GM19043 (cell line): ENCODE measurements around the gene DCAF4.

Source experiments
- ATAC-seq: cut with Tn5 transposase; IDR thresholded peaks from one replicate; pipeline ENCODE4 v1.9.1; 2021; ENCODE audit warnings: low read depth; ENCODE audit not compliant: unreplicated experiment

Gene DCAF4, protein sequence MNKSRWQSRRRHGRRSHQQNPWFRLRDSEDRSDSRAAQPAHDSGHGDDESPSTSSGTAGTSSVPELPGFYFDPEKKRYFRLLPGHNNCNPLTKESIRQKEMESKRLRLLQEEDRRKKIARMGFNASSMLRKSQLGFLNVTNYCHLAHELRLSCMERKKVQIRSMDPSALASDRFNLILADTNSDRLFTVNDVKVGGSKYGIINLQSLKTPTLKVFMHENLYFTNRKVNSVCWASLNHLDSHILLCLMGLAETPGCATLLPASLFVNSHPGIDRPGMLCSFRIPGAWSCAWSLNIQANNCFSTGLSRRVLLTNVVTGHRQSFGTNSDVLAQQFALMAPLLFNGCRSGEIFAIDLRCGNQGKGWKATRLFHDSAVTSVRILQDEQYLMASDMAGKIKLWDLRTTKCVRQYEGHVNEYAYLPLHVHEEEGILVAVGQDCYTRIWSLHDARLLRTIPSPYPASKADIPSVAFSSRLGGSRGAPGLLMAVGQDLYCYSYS

DNA sequence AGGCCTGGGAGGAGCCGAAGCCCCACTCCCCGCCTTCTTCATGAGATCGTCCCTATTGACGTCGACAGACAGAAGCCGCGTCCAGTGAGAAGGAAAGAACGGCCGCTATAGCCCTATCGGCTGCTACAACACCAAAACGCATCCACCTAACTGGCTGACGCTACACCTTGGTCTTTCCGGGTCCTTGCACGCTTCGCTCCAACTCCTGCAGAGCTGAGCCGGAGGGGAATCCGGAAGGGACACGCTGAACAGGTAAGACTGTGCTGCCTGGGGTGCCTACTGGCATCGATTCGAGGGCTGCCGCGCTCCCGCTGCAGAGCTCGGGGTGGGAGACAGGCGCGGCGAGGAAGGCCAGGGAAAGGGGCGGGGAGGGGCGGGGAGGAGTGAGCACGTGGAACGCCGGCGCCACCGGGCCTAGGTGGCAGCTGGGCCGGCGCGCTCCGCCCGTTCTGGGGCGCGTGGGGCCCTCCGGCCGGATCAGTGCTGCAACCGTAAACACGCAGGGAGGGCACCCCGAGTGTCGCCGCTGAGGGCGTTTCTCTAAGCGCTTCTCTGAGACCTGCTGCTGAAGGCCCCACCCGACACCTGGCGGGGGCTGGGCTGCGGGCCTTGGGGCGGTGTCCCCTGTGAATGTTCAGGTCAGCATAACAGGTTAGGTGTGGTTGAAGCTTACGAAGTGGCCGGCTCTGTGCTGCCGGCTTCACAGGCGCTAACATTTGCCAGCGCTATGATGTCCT lies at the start of gene DCAF4:
DCAF4 (plus strand) TSS at position 173 of the 737 bp plus-strand sequence. CDS start 11,515 bp downstream, outside the sequence.
- ATAC-seq, result peak; percentile 98

DNA sequence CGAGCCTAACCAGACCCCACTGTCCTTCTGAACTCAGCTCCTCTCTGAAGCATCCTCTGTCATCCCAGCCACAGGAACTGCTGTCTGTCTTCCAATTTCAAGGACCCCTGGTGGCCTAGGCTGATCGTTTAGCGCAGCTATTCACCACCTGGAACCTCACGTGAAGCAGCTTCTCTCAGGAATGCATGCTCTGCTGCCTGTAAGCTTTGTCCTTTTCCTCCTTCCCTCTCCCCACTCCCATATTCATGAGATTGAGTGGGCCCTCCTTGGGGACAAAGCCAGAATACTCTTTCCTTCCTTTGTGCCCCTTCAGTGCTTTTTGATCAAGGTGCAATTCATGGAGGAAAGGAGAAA lies 49.6 kb upstream of the DCAF4 start:
- ATAC-seq, result no peak

DNA sequence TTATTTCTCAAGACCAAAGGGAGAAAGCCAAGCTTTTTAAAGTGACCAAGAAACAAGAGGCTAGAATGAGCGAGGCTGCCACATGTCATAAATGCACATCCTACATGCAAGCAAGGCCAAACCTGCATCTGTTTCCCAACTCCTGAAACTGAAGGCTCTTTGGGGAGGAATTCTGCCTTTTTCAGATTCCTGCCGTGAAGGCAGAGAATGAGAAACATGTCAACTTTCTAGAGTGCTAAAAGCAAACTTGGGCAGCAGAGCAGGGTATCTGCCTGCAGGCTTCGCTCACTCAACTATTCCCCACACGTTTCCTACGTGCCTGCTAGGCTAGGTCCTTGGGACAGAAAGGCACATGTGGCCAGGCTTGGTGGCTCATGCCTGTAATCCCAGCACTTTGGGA lies 47.5 kb upstream of the DCAF4 start:
- no peak for ATAC-seq

DNA sequence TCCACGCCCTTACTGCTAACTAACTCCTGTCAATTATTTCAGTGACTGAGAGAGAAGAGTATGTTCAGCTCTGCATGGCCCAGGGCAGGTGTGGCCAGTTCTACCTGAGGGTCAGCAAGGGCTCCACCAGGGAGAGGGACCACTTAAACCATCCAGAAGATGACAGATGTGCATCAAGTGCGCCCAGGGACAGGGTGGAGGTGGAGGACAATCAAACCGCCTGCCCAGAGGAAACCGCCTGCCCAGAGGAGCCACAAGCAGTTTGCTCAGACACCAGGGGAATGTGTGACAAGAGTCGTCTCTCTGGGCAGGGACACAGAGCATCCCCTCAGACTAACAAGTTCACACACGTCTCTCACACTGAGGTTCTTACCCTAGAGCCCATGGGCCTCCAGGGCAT lies 46.8 kb upstream of the DCAF4 start:
- ATAC-seq, result no peak

DNA sequence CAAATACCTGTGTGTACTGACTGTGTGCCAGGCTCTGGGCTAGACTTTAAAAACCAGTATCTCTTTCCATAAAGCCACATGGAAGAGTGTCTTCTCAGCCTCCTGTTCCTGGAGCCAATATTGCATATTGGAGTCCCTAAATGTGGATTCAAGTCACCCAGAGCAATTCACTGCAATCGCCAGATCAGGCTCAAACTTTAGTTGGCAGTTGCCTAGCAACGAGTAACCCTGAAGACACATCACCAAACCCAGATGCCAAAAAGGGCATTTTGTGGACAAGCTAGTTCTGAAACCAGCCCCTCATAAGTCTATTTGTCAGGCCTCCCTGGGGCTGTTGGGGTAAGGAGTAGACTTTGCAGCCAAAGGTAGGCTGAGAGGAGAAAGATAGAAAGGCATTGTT lies 46.1 kb upstream of the DCAF4 start:
- no peak for ATAC-seq

DNA sequence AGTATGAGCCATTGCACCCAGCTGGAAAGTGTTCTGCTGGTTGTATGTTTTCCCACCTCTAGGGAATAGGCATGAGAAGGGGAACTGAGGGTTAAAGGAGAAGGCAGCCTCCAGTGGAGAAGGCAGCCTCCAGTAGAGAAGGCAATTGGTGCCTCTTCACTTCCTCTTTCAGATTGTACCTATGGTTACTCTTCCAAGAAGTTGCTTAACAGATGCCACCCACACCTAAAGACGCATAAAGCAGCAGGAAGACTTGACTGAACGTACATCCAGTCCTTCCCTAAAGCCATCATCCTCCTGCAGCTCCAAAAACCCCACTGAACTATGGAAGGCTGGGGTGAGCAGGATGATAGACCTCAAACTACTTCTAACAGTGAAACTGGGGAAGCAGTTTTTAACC lies 45.4 kb upstream of the DCAF4 start:
- ATAC-seq, result no peak

DNA sequence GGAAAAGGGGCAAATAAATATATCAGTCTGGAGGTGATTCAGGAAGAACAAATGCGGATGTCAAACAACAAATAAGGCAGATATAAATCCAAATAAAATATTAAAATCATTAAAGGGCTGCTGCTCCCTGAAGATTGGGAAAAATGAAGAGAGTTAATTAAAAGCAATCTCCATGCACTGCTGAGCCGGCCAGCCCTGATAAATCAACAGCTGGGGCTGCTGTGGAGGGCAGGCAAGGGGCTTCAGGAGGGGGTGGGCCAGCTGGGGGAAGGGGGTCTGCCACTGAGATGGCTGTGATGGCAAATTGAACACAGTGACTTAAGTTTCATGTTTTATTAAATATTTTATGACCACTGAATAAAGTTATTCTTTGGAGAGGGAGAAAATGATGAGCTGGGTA lies 44.7 kb upstream of the DCAF4 start:
- no peak for ATAC-seq

DNA sequence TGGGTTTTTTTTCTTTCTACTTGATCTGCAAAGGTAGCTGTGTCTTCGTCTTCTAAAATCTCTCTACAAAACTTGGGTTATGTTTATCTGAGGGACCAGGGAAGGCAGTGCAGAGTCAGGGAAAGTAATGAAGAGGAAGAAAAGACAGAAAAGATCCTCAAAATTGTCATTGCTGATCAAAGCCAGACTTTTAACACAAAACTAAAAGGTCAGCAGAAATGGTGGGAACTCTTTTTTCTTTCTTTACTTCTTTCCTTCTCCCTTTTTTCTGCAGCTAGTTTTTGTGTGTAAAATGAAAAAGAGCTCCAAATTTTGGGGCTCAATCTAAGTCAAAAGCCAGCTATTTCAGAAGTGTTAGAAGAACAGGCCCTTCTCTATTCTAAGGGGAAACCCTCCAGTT lies 44.2 kb upstream of the DCAF4 start:
- ATAC-seq, result no peak

DNA sequence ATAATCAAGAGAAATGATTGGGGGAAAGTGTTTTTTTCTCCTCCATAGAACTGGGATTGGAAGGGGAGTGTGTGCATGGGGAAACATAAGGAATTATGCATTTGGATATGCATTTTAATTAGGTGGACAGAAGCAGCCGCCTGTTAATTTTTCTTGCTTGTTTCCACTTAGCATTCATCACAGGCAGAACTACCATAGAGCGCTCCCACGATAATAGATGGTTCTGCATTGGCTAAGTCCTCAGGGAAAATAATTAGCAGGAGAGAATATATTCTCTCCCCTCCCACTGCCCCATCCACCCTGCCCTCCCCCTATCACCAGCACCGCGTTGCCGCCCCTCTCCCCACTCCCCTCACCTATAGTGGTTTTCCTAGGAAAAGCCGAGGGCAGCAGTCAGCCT lies 43.8 kb upstream of the DCAF4 start:
- no peak for ATAC-seq

DNA sequence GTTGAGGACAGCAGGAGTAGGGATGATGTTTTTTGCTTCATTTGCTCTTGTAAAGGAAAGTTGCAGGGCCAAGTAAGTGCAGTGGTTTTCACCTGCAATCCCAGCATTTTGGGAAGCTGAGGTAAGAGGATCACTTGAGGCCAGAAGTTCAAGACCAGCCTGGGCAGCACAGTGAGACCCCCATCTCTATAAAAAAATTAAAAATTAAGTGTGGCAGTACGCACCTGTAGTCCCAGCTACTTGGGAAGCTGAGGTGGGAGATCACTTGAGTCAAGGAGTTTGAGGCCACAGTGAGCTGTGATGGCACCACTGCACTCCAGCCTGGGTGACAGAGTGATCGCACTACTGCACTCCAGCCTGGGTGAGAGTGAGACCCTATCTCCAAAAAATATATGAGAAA lies 43.2 kb upstream of the DCAF4 start:
- no peak for ATAC-seq

DNA sequence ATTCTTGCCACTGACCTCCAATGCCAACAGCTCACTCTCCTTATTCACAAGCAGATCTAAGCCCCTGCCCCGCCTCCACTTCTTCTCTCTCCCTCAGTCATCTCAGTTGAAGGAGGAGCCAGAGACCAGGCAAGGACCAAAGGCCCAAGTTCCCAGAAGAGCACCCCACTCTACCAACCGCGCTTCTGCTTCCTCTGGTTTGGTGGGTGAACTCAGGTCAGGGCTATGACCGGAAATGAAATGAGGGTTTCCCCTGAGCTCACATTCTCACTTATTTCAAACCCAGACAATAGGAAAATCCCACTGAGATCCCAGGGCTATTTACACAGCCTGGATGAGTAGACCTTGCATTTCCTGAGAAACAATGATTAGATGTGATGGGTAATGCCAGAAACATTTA lies 42.3 kb upstream of the DCAF4 start:
- no peak for ATAC-seq

DNA sequence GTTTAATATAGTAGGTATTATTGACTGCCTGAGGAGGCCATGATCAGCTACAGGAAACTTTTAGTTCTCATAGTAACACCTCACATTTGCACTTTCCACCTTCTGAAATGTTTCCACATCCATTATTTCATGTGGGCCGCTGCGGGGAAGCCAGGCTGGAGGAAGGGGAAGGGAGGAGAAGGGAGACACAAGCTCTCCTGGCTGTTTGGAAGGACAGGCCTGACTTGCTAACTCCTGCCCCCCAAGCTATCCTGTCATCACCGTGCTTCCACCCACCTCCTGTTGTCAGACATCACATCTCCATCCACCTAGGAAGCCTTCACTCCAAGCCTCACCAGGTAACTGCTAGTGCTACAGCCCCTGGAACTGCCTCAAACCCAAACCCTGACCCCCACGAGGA lies 41.9 kb upstream of the DCAF4 start:
- ATAC-seq, result no peak

DNA sequence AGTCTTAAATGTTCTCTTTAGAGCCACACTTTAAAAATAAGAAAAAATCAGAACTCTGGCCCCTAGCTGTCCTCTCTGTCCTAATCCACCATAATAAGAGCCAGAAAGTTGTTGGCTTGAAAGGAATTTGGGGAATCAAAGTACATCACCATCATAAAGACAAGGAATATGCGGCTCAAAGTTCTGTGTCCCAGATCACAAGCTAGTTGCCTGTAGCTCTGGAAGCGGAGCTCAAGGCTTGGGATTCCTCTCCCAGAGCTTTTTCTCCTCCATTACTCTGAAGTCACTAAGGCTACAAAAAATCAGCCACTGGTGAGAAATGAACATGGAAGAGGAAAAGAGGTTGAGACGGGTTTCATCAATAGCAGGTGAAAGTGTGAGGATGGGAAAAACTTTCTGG lies 38.8 kb upstream of the DCAF4 start:
- no peak for ATAC-seq

DNA sequence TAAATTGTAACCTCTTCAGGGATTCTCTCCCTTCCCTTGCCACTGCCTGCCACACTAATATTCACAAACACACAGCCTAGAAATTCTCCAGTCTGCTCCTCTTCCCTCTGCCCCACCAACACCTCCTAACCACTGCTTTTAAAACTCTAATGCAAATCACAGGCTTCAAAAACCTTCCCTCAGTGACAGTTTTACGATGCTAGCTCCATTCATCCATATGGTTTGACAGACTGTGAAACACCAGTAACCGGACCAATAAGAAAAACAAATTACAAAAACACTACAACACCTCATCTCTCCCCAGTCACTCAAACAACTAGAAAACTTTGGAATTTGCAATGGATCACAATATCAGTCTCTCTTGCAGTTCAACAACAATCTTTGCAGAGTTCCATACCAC lies 38.1 kb upstream of the DCAF4 start:
- ATAC-seq, result no peak

DNA sequence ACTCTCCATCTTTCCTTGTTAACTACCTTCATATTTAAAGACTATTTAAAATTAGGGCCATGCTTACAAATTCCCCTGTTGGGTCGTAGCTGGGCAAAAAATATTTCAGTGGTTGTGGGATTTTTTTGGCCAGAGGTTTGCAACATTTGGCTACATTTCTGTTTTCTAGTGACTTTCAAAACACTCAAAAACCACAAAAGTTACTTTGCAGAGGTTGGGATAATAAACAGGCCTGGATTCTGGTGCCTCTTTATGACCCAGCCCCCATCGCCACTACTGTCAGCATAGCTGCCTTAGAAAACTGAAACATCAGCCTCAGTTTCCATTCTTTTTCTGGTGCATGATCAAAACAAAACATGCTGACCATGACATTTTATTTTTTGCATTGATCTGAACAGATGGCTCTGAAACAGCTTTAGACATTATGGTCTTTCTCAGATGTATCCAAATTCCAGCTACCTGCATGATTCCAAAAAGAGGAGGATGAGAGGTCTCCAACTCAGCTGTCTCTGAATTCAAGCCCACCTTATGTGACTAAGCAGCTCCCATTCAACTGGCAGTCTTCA lies 37.5 kb upstream of the DCAF4 start:
- no peak for ATAC-seq

DNA sequence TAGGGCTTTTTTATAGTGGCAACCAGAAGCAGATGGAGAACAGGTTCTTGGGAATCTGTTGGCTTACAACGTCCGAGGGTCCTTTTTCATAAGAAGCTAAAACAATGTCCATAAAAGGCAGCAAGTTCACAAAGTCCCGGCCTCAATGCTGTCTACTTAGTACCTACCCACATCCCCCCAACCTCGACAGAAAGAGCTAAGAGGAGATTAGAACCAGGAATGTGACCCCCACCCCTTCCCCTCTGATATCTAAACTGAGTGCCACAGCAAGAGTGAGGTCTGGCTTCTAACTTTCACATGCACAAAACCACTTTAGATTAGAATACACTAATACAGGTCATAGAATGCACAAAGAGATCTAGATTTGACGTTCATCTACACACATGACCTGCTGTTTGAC lies 36.9 kb upstream of the DCAF4 start:
- no peak for ATAC-seq

DNA sequence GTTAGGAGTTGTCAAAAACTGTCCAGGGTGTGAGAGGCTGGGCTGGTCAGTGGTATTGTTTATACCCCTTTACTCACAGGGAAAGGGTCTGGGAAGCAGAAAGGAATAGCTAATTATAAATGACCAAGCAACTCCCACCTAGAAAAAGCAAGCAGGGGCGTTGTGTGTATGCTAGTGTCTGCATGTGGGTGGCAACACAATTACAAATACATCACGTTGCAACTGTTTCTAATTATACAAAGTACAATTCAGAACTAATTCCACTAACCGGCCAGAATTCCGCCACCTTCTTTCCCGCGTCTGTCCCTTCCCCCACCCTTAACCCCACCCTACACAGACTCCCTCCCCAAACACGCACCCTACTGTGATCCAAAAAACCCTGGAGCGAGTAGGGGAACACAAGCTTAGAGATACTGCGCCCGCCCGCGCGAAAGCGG lies 34.6 kb upstream of the DCAF4 start:
- ATAC-seq, result no peak

DNA sequence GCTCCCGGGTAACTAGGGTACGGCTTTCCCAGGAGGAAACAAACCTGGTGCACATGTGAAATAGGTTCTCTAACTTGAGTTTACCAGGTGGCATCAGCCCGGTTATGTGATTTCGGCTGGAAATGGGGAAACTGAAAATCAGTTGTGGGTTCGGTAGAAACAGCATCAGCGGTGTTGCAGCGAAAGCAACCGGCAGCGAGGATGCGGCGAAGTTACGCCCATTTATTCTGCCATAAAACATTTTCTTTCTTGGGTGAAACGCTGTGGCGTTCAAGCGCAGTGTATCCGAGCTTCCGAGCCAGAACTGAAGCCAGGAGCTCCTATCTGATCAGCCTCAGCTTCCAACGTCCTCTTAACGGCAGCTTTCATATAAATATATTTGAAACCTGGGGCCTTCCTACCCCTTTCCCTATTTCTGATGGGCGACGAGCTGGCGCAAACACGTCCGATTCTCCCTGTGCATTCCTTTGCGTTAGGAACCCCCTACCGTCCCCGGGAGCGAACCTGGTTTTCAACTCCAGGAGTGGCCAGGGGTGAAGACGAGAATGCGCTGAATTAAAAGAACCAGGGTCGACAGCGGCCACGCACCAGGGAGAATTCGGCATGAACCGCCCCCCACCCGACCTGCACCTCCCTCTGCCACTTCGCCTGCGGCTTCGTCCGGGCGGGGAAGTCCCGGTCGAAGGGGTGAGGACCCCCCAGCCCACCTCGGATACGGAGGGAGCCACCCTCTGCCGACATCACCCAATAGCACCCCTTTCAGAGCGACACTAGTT lies 34.0 kb upstream of the DCAF4 start:
- no peak for ATAC-seq

DNA sequence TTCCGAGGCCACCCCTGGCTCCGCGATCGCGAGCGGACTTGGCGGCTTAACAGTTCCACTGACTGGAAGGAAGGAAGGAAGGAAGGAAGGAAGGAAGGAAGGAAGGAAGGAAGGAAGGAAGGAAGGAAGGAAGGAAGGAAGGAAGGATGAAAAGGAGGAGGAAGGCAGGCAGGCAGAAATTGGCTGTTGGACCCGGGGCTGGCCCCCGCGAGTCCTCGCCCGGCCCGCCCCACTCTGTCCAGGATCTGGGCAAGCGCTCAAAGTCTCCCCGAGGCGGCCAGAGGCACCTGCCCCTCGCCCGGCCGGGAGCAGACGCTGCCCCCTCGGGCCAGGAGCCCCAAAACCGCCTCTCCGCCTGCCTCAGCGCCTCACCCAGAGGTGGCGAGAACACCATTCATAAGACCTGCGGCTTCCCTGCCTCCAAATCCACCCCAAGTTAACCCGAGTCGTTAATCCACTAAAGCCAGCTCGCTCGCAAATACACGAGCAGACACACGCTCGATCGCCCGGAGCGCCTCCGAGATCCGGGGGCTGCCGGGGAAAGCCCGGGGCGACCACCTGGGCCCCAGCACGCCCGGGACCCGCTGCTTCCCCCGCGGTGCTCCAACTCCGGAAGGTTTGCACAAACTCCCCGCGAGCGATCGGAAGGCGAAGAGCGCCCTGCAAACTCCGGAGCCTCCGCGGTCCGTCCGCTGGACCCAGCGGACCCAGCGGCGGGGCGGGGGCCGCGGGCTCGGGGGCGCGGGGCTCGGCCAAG lies 33.2 kb upstream of the DCAF4 start:
- no peak for ATAC-seq

DNA sequence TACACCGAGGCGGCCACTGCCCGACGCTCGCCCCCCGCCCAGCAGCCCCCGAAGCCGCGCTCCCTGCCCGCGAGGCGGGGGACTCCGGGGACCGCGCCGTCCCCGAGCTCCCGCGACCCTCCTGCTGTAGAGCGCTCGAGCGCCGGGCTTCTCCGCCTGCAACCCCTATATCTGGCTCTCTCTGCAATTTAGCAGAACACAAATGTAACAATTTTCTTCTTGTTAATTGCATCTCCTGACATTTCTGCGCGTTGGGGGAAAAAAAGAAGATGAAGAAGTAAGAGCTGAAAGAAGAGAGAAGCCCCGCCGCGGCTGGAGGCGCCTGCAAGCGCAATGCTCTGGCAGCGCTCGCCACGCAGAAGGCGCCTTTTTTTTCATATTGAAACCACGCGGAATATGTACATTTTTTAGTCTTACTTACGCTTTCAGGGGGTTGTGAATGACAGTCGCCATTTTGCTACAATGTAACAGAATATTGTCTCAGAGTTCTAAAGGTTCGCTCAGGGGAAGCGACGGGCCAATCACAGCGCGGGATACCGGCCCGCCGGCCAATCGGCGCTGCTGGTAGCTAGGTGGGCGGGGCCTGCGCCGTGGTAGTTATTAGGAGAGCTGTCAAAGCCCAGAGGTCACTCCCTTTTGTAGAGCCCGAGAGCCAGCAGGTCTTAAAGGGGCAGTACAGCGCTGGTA lies 32.5 kb upstream of the DCAF4 start, which contains the start of gene DPF3:
DPF3 (minus strand) TSS at position 466 of the 687 bp plus-strand sequence; CDS start at position 453, 13 bp downstream.
- peak; percentile 99 for ATAC-seq
